HG03066 (cell line): ENCODE results near the gene TXNL4A.
A peak's percentile ranks its signal among the peaks of the same experiment; 100 is the strongest.
"Not testable (repeated sequence)": the region's sequence is repeated elsewhere in the genome, so short reads cannot be mapped to it uniquely, and the experiment has no call there.

Experiments used
- ATAC-seq: cut with Tn5 transposase; IDR thresholded peaks from one replicate; pipeline ENCODE4 v1.9.1; 2021; ENCODE audit warnings: low read depth; ENCODE audit not compliant: unreplicated experiment

The TXNL4A gene

DNA sequence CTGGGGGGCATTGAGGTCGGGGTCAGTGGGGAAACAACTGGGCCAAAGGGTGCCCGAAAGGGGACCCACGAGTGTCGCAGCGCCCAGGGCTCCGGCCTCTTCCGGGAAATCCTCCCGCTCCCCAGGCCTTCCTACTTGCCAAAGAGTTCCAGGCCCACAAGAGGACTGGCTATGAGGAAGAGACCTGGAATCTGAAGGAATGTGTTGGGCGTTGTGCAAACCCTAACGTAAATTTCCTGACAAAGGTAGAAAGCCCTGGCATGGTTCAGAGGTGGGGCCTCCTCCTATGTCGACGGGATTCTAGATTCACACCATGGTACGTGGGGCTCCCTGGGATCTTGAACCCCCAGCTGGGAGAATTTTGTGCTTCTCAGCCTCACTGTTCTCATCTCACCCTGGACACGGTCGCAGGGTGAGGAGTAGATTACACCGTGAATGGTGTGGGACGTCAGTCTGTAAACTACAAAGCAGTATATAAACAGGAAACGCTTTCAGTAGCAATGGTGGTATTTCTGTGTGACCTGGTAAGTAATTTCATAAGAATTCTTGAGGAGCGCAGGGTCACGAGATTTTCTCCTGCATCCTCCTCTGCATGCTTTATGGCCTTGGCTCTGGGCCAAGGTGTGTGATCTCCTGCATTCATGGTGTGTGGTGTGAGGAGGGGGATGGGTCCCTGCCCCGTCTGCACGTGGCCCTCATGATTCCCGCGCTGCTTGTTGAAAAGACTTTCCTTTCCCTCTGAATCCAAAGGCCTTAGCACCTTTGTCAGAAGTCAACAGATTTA is 23.1 kb downstream of the TXNL4A start:
- ATAC-seq, result no peak

- peak; percentile 85 for ATAC-seq
These were observed 23.8 kb downstream of the TXNL4A start, which contains the start of gene HSBP1L1 for GRCh38 chr18:79964330-79965118. TSS of gene HSBP1L1 (plus strand) at chr18:79964643. CDS start at chr18:79964736, 93 bp downstream.

DNA sequence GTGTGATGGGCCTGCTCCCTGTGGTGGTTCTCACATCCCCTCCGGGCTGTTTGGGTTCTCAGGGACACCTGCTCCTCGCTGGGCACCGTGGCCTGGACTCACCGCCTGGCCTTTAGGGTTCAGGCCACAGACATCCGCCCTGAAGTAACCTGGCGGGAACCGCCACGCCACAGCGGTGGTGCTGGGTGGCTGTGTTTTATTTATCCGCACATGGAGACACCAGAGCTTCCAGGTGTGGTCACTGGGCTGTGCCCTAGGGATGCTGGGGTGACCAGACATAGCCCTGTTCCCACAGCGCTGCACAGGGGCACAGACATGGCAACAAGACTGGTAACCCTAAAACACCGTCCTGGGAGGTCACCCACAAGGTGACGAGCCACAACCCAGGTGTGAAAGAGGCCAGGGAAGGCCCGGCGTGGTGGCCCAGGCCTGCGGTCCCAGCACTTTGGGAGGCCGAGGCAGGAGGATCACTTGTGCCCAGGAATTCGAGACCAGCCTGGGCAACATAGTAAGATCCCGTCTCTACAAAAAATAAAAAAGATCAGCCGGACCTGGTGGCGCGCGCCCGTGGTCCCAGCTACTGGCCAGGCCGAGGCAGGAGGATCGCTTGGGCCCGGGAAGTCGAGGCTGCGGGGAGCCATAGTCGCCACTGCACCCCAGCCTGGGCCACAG is 24.6 kb downstream of the TXNL4A start:
- ATAC-seq, result no peak

DNA sequence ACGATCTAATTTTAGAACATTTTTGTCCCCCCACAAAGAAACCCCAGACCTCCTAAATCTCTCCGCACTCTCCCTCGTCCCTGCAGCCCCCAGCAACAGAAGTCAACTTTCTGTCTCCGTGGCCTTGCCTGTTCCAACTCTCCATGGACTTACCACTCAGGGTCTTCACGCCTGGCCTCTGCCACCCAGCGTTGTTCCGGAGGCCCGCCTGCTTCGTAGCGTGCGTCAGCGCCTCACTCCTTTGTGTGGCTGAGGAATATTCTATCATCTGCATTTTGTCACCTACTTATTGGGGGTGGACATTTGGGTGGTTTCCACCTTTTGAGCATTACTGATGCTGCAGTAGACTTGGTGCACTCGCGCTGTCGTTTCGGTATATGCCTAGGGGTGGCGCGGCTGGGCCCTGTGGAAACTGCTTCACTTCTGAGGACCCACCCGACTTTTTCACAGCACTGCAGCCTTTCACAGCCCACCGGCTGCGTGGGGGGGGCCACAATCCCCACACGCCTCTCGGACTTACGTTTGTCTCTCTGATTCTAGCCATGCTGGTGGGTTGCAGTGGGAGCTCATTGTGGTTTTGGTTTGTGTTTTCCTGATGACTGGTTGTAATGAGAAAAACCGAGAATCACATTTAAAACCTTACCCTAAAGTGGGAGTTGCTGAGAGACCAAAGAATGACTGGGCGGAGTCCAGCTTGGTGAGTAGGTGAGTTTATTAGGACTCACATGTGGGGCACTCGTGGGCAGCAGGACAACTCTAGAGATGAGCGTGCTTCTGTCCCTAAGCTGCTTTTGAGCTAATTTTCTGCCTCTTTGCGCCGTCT is 25.3 kb downstream of the TXNL4A start:
- ATAC-seq, result no peak

- no peak for ATAC-seq
These were observed 26.1 kb downstream of the TXNL4A start for GRCh38 chr18:79962311-79962710.

- ATAC-seq, result no peak
These were observed 26.7 kb downstream of the TXNL4A start for GRCh38 chr18:79961527-79962291.

- no peak for ATAC-seq
These were observed 27.3 kb downstream of the TXNL4A start for GRCh38 chr18:79960921-79961526.

DNA sequence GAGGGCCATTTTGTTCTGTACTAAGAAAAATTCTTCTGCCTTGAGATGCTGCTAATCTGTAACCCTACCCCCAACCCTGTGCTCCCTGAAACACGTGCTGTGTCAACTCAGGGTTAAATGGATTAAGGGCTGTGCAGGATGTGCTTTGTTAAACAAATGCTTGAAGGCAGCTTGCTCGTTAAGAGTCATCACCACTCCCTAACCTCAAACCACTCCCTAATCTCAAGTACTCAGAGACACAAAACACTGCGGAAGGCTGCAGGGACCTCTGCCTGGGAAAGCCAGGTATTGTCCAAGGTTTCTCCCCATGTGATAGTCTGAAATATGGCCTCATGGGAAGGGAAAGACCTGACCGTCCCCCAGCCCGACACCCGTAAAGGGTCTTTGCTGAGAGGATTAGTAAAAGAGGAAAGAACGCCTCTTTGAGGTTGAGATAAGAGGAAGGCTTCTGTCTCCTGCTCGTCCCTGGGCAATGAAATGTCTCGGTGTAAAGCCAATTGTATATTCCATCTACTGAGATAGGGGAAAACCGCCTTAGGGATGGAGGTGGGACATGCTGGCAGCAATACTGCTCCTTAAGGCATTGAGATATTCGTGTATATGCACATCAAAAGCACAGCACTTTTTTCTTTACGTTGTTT is 28.1 kb downstream of the TXNL4A start:
- ATAC-seq, result not testable (repeated sequence)

DNA sequence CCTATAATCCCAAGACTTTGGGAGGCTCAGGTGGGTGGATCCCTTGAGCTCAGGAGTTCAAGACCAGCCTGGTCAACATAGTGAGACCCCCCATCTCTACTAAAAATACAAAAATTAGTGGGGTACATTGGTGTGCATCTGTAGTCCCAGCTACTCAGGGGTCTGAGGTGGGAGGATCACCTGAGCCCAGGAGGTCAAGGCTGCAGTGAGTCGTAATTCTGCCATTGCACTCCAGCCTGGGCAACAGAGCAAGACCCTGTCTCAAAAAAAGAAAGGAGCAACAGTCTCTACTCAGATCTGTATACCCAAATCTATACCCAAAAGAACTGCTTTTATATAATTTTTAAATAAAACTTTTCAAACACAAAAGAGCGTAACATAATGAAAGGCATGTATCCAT is 29.4 kb downstream of the TXNL4A start:
- ATAC-seq, result no peak

- no peak for ATAC-seq
These were observed 32.1 kb downstream of the TXNL4A start for GRCh38 chr18:79956276-79956675.

DNA sequence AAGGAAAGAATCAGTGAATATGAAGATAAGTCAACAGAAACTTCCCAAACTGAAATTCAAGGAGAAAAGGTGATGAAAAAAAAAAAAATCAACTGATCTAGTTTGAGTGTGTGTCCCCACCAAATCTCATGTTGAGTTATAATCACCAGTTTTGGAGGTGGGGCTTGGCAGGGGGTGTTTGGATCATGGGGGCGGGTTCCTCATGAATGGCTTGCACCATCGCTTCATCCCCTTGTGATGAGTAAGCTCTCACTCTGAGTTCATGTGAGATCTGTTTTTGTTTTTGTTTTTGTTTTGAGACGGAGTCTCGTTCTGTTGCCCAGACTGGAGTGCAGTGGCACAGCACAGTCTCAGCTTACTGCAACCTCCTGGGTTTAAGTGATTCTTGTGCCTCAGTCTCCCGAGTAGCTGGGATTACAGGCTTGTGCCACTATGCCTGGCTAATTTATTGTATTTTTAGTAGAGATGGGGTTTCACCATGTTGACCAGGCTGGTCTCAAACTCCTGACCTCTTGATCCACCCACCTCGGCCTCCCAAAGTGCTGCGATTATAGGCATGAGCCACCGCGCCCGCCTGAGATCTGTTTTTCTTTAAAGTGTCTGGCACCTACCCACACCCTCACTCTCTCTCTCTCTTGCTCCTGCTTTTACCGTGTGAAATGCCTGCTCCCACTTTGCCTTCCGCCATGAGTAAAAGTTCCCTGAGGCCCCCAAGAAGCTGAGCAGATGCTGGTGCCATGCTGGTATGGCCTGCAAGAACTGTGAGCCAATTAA is 32.9 kb downstream of the TXNL4A start:
- ATAC-seq, result no peak

- no peak for ATAC-seq
These were observed 33.6 kb downstream of the TXNL4A start for GRCh38 chr18:79954791-79955190.

DNA sequence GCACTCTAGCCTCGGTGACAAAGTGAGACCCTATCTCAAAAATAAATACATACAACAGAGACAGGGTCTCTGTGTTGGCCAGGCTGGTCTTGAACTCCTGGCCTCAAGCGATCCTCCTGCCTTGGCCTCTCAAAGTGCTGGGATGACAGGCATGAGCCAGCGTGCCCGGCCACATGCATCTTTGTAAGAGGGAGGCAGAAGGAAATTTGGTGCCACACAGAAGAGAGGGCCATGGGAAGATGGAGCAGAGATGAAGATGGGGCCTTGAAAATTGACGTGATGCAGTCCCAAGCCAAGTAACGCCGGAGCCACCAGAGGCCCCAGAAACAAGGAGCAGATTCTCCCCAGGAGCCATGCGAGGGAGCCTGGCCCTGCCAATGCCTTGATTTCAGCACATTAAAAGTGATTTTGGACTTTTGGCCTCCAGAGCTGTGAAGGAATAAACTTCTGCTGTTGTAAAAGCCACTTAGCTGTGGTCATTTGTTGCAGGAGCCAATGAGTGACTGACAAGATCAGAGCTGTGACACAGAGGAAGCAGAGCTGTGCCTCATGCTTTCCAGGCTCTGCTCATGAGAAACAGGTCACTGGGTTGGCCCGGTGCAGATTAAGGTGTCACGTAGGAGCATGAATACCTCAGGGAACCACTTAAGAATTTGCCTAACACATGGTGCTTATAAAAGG is 34.3 kb downstream of the TXNL4A start:
- ATAC-seq, result no peak

DNA sequence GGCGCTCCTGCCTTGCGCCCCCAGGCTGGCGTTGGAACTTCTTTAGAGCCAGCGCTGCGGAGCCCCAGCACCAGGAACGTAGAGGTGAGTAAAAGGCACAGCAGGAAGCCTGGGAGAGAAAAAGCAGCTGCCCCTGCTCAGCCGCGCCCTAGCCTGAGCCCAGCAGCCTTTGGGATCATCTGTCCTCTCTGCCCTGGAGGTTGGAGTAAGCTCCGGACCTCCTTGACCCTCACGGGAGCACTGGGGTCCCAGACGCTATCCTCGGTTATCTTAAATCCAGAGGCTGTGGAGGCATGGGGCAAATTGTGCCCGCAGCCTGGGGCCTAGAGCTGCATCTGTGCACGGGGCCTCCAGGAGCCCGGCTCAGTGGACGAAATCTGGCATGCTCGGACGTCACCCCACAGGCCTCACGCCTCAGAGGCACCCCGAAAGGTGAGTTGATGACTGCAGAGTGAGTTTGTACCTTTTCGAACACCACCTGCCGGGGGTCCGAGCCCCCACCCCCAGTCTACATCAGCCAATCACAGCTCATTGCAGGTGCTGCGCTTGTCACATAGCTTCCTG is 35.3 kb downstream of the TXNL4A start:
- no peak for ATAC-seq

DNA sequence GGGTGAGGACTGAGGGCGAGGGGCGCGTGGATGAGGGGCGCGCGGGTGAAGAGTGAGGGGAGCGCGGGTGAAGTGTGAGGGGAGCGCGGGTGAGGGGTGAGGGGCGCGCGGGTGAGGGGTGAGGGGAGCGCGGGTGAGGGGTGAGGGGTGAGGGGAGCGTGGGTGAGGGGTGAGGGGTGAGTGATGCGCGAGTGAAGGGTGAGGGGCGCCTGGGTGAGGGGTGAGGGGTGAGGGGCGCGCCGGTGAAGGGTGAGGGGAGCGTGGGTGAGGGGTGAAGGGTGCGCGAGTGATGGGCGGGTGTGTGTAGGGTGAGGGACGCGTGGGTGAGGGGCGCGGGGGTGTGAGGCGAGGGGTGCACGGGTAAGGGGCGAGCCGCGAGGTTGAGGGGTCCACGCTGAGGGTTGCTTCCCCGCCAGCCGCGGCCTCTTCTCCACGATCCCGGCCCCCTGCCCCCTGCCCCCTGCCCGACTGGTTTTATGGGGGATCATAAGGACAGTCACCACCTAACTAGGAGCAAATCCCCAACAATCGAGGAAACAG is 35.8 kb downstream of the TXNL4A start:
- ATAC-seq, result no peak

- peak; percentile 59 for ATAC-seq
These were observed 36.6 kb downstream of the TXNL4A start, which contains the start of gene SLC66A2 for GRCh38 chr18:79951545-79952455. TSS of gene SLC66A2 (minus strand) at chr18:79951653. CDS start at chr18:79950926, 727 bp downstream.
